Inferior parietal cortex (tissue), 1 donor: ENCODE measurements around the gene RELL2.

Experiments used
- DNase-seq: peaks from one replicate; pipeline ENCODE4 v3.0.0-alpha.2; 2016; ENCODE audit errors: extremely low spot score

Gene RELL2

DNA sequence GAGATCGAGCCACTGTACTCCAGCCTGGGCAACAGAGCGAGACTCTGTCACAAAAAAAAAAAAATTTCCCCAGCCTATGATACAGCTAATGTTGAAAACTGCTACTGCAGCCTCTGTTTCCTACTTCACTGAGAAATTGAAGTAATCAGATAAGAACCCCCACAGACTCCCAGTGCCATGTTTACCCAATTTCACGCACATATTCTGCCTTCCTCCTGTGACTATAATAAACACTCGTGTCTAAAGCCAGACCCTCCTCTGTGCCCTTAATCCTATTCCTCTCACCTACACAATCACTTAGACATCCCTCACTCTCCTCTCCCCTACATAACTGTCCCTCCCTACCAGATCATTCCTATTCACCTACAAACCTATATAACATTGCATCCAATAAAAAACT, 38.9 kb downstream of the RELL2 start:
- DNase-seq, result no peak

DNA sequence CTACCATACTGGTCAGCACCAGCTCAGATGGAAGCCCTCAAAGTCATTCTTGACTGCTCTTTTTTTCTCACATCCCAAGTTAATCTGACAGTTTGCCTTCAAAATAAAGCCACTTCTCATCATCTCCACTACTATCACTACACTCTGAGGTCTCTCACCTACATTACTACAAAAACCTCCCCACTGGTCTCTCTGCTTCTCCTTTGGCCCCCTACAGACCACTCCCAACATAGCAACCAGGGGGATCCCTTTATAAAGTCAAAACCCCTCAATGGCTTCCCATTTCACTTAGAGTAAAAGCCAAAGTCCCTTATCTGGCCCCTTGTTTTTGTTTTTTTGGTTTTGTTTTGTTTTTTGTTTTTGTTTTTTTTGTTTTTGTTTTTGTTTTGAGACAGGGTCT, 40.6 kb downstream of the RELL2 start:
- DNase-seq, result no peak

DNA sequence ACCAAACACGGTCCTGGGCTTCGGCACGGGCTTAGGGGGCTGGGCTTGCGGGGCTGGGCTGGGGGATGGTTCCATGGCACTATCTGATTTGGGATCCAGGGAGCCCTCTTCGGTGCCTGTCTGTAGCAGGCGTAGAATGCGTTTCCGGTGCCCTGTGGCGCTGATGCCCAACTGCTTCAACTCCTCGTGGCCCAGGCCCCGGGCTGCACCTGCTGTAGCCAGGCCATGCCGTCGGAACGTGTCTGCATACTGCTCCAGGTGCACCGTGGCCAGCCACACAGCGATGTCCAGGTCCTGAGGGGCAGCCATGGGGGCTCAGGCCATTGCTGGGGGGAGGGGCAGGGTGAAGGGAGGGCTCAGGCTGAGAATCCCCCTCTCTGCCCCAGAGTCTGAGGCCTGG, 43.4 kb downstream of the RELL2 start:
- no peak for DNase-seq

DNA sequence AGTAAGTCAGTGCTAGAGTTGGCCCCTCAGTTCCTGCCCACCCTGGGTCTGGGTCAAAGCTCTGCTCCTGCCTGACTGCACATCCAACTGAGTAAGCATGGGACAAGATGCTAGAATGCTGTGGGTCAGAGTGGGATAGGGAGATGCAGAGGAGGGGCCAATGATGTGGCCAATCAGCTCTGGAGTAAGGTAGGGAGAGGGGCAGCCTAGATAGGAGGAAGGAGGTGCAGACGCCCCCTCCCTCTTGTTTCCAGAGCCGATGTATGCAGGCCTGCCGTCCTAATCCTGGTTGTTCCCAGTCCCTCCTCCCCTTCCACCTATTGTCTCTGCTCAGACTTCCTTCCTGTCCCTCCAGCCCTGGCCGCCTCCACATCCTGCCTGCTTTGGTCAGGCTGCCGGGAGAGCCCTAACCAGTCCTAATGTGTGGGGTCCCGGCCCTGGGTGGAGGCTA, 44.0 kb downstream of the RELL2 start:
- DNase-seq, result no peak

DNA sequence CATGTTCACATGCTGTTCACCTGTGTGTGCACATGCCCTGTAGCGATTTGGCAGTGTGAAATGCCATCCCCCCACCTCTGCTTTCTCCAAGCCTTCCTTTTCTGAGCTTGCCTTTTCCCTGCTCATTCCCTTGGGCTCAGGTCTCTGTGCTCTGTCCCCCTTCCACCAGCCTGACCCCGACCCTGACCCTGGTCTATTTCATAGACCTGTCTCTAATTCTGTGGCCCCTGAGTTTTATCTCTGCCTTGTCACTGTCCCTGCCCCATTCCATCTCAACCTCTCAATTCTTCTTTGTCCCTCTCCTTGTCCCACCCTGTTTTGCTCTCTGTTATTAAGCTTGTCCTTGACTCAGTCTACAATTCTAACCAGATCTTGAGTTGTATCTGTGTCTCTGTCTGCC, 44.5 kb downstream of the RELL2 start:
- DNase-seq, result no peak

DNA sequence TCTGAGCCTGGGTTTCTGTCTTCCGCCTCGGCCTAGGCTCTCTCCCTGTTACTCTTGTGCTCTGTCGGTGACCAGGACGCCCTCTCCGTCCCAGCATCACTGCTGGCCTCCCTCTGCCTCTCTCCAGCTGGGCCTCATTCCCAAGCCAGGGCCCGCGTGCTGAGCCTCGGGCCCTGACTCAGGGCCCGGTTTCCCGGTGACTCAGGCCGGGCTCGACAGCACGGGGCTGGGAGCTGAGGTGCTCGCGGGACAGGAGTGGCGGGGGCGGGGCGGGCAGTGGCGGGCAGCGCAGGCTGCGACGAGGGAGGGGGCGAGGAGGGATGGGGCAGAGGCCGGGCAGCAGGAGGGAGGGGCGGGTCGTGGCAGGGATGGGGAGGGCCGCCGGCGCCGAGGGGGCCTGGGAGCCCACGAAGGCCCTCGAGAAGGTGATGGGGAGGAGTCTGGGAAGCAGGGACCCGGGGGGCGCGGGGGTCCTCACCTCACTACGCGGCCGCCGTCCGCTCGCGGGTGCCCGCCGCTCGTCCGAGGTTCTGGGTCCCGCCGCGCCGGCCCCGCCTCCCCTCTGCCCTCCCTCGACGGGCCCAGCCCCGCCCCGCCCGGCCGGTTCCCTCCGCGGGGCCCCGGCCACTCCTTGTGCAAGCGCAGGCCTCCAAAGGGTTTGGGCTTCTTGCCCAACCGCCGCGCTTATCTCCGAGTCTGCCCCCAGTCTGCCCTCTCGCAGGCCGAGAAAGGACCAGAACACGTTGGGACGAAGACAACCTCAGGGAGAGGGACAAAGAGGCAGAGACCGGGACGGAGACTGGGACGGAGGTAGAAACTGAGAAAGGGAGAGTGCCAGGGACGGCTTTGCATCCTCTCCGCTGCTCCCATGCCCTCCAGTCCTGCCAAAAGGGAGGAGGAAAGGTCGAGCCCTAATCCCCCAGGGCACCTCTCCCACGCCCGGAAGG, 45.2 kb downstream of the RELL2 start, which contains the start of gene ARAP3:
TSS of gene ARAP3 (minus strand) at position 536 of the 947 bp plus-strand sequence. CDS start 1,744 bp downstream, outside the sequence.
- no peak for DNase-seq

DNA sequence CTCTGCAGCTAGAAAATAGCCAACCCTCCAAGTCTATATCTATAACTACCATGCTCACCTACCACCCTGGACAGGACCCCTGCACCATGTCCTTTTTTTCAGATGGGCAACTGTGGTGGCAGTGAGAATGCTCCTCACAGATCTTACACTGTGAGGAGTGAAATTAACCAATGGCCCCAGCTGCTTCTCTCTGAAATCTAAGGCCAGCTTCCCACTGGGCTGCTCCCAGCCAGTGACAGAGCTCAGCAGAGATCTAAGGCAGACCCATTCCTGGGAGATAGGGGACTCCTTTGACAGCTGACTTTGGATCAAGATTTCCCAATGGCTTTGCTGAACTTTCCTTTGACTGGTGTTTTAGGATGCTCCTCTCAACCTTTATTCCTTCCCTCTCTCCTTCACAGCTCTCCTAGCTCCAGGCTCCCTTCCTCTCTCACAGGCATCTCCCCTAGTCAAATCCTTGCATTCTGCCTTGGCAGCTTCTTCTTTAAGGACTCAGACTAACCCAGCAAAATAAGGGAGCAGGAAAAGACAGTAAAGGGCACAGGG, 46.9 kb downstream of the RELL2 start:
- DNase-seq, result no peak

DNA sequence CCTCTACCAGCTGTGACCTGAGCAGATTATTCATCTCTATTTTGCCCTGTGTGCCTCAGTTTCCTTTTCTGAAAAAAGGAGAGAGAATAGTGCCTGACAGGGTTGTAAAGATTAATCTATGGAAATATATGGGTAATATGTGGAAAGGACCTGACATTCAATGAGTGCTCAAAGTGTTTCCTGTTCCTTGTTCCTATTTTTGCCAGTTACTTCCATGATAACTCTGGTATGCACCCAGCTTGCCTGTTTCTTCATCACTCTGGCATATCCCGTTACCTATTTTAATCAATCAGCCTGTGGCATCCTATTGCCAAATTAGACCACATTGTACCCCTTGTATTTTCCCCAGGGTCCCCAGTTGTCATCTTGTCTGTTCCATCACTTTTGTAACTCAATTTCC, 48.8 kb downstream of the RELL2 start:
- no peak for DNase-seq

DNA sequence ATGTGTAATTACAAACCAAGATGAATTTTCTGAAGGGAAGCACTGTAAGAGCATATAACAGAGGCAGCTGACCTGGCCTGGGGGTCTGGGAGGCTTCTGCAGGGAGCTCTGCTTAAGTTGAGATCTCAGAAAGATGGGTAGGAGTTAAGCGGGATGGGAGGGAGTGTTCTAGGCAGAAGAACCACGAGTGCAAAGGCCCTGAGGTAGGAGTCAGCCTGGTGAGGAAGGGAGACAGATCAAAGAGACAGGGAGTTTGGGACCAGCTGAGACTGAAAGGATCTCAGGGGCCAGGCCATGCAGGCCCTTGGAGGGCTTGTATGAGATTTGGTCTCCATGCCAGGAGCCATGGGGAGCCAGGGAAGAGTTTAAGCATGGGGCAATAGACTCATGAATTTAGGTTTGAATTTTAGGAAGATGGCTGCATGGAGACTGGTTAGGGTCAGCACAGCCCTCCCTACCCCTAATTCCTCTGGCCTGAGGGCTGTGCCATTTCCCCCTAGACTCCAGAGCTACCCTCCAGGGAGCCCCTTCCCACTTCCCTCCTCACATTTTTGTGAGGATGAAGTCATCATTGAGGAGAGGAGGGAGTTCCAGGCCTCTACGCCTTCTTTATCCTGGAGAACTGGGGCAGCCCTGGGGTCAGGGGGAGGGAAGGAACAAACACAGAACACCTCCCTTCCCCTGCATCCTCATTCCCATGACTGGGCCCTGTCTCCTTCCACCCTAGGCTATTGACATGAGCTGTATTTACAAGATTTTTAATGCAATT, 50.0 kb downstream of the RELL2 start:
- no peak for DNase-seq
